ENCODE measurements around the gene VANGL1. TPM values are rescaled to one million over a fixed set of nuclear protein-coding genes. Genes with fewer than 3 reads are reported as not detected.

VANGL1 gene
- total RNA-seq (2012; rRNA removed) (6.1 and 7.5 TPM in 2 replicates), polyA plus RNA-seq (2012; rRNA removed) (6.7 and 7.5 TPM in 2 replicates), Bru-seq, nascent RNA (percentile 55 among the genes with signal in this experiment), BruChase-seq, experiment 1, labeled RNA remaining after a 6-hour chase (percentile 50 among the genes with signal in this experiment), BruChase-seq, experiment 2, labeled RNA remaining after a 2-hour chase (percentile 54 among the genes with signal in this experiment)
- 3.2 and 4.9 TPM in 2 replicates for polyA plus RNA-seq (2012; cell fraction: cytosol; rRNA removed)
- polyA plus RNA-seq (2012; cell fraction: nucleus; rRNA removed; ENCODE audit: low replicate concordance), result 2.0 and 2.8 TPM in 2 replicates
- long read RNA-seq, full-length matches to known transcripts, result 17 of 28 reads
- long read RNA-seq, partial matches to known transcripts, result 3 of 28 reads
- long read RNA-seq, other reads (novel, unspliced or antisense), result 8 of 28 reads

GRCh38 chr1:115641762-115642167 is at the start of gene VANGL1:
VANGL1 (plus strand) TSS chr1:115641970; CDS start chr1:115651414, 9,444 bp downstream.
- H3K4ac ChIP-seq (ENCODE audit: low read depth, low read length), result peak within 1 kb of the TSS; percentile 18; the same call in 1 of the 2 replicates
- no peak within 1 kb of the TSS for H2BK20ac ChIP-seq (ENCODE audit: low read depth, low read length)
- H3K4me3 ChIP-seq (ENCODE audit: insufficient read depth, low read depth, low read length), result peak within 1 kb of the TSS; percentile 80
- H4K8ac ChIP-seq (ENCODE audit: low read depth in 2 of 2, low read length in 2 of 2), result peak within 1 kb of the TSS; percentile 57 to 93; a peak in 3 of 4 replicates
- H3K4me1 ChIP-seq (ENCODE audit: control insufficient read depth, insufficient read depth, low read length), result no peaks in the 10 kb centered on the region
- peak within 1 kb of the TSS; percentile 77 for H3K9ac ChIP-seq (ENCODE audit: low read depth, low read length)
- peak within 1 kb of the TSS; percentile 41 for H4K91ac ChIP-seq (ENCODE audit: insufficient read depth, low read depth, low read length)
- peak; percentile 49 for DNase-seq
- POLR2A ChIA-PET (ENCODE audit: unreplicated experiment), result no interaction called here
- H3K79me1 ChIP-seq (ENCODE audit: low read depth in 1 of 2, low read length in 2 of 2), result peaks cover 14 to 19% of the 10 kb centered on the region in 2 experiments
- H3K9me3 ChIP-seq (ENCODE audit: control insufficient read depth, insufficient read depth, low read length), result peaks cover 4% of the 10 kb centered on the region; the same call in 1 of the 2 replicates
- no peaks in the 10 kb centered on the region; the same call in 1 of the 2 replicates for H3K27me3 ChIP-seq (ENCODE audit: control insufficient read depth, insufficient read depth, low read length)
- BruUV-seq (replicated peaks), result no TSS peak
- in situ Hi-C loops (cut with MboI; ENCODE audit: low sequenced_read_pairs) (no loop called here), intact Hi-C loops (cut with micrococcal nuclease) (loop anchor here (5.0 kb wide), 1 partner anchor 66 kb away; no protein-coding TSS in a partner anchor), dilution Hi-C loops (cut with HindIII; ENCODE audit: low sequenced_read_pairs, unreplicated experiment) (no loop called here)
- peak within 1 kb of the TSS; percentile 94 for H2AFZ ChIP-seq (replicated peaks; ENCODE audit: low read length, poor library complexity)
- no peak within 1 kb of the TSS for H3K56ac ChIP-seq (ENCODE audit: extremely low read depth, insufficient read depth, low read length)
- H3K27ac ChIP-seq (ENCODE audit: insufficient read depth, low read length), result peak within 1 kb of the TSS; percentile 8; the same call in 1 of the 2 replicates
- 4% methylated on average over 40 of the region's 61 CpGs; no CpG with 5 or more reads in 1 of the 2 experiments for WGBS, 2 experiments (ENCODE audit: extremely low coverage in 2 of 2, insufficient read length in 1 of 2)
- H3K4me2 ChIP-seq (ENCODE audit: low read depth, low read length), result peak within 1 kb of the TSS; percentile 95
- H2BK120ac ChIP-seq (ENCODE audit: low read depth, low read length), result no peak within 1 kb of the TSS
- H3K14ac ChIP-seq (replicated peaks; ENCODE audit: low read depth, low read length), result peak within 1 kb of the TSS; percentile 38
- no peak within 1 kb of the TSS; the same call in 1 of the 2 replicates for H2AK5ac ChIP-seq (ENCODE audit: low read depth, low read length)
- no peak within 1 kb of the TSS for H2BK15ac ChIP-seq (ENCODE audit: low read depth, low read length)
- H4K20me1 ChIP-seq (ENCODE audit: insufficient read depth, low read length), result no peaks in the 10 kb centered on the region; the same call in 1 of the 2 replicates
- peak within 1 kb of the TSS; percentile 92 for H2AK9ac ChIP-seq (replicated peaks; ENCODE audit: low read depth, low read length, poor library complexity)
- no peak within 1 kb of the TSS for H3K18ac ChIP-seq (ENCODE audit: low read depth, low read length)
- H2BK5ac ChIP-seq (ENCODE audit: low read depth, low read length, poor library complexity, severe bottlenecking), result no peak within 1 kb of the TSS
- no peak within 1 kb of the TSS for H4K5ac ChIP-seq (ENCODE audit: low read depth, low read length)
- H3K36me3 ChIP-seq (ENCODE audit: control insufficient read depth, insufficient read depth, low read length), result no peaks in the 10 kb centered on the region
- peak; percentile 90 for ATAC-seq (ENCODE audit: low read depth)
- peaks cover 3% of the 10 kb centered on the region for H3K9me1 ChIP-seq (ENCODE audit: insufficient read depth, low read length)
- CTCF ChIA-PET, result no interaction called here
- H3K23ac ChIP-seq (ENCODE audit: low read depth, low read length), result peak within 1 kb of the TSS; percentile 76; the same call in 1 of the 2 replicates
- TF ChIP-seq RAD21 (IDR thresholded peaks at IDR 0.05; ENCODE audit: low read length) (no peak), RCOR1 (IDR thresholded peaks at IDR 0.05; ENCODE audit: insufficient replicate concordance, low read length) (no peak), ELK1 (IDR thresholded peaks at IDR 0.05; ENCODE audit: borderline replicate concordance, low read depth, low read length) (no peak), NFE2L2 (IDR thresholded peaks at IDR 0.05; ENCODE audit: low read depth, low read length) (no peak), MAFK (IDR thresholded peaks at IDR 0.05; ENCODE audit: low read depth, low read length) (no peak), CEBPB (IDR thresholded peaks at IDR 0.05; ENCODE audit: low read depth, low read length) (no peak), MAZ (IDR thresholded peaks at IDR 0.05; ENCODE audit: borderline replicate concordance, low read depth, low read length) (no peak), FOS (IDR thresholded peaks at IDR 0.05; ENCODE audit: low read depth, low read length) (no peak), CHD1 (IDR thresholded peaks at IDR 0.05; ENCODE audit: low read depth, low read length) (no peak), POLR2A (IDR thresholded peaks at IDR 0.05; ENCODE audit: low read depth, low read length) (no peak), MXI1 (IDR thresholded peaks at IDR 0.05; ENCODE audit: borderline replicate concordance, low read depth, low read length) (no peak), SMC3 (IDR thresholded peaks at IDR 0.05; ENCODE audit: low read depth, low read length) (no peak), BHLHE40 (IDR thresholded peaks at IDR 0.05; ENCODE audit: low read depth, low read length) (no peak), USF2 (IDR thresholded peaks at IDR 0.05; ENCODE audit: low read depth, low read length) (no peak), RFX5 (IDR thresholded peaks at IDR 0.05; ENCODE audit: low read depth, low read length) (no peak)
